Measurements from ENCODE around the gene HIVEP3. TPM values are rescaled to one million over a fixed set of nuclear protein-coding genes. Genes with fewer than 3 reads are reported as not detected.

HIVEP3 gene
- total RNA-seq, 2 donors from 2014 or later: 8.0 to 27.6 TPM

GRCh38 chr1:41639332-41639936, 279.3 kb downstream of the HIVEP3 start:
- Mint-ChIP-seq H3K4me1 (peaks cover 36% of the 10 kb centered on the region), H3K36me3 (ENCODE audit: low read depth) (peaks cover 49% of the 10 kb centered on the region), H3K4me3 (no peak overlapping the region), H3K27ac (peak overlapping the region; percentile 94), H3K9me3 (no peaks in the 10 kb centered on the region), H3K27me3 (no peaks in the 10 kb centered on the region)
- peak; percentile 90 for ATAC-seq (replicated peaks)

- Mint-ChIP-seq H3K9me3 (no peaks in the 10 kb centered on the region), H3K4me1 (peaks cover 47% of the 10 kb centered on the region)
Measured at GRCh38 chr1:41638086-41639024, 280.4 kb downstream of the HIVEP3 start.

DNA sequence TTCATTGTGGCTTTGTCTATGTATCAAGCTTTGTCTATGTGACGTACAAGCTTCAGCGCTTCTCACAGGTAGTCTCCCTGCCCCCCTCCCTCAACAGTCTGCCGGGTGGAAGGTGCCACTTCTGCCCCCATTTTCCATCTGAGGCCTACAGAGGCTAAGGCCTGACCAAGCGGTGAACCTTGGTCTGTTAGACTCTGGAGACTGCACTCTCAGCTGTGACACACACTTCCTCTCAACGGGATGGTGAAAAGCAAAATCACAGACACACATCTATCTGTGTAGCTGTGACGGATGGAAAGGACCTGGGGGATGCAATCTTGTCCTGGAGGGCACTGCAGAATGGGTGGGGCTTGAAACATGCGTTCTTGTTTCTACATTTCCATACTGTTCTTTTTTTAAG, 281.4 kb downstream of the HIVEP3 start:
- H3K9me3 Mint-ChIP-seq: no peaks in the 10 kb centered on the region
- ATAC-seq (replicated peaks): no peak
- H3K27ac Mint-ChIP-seq: peak overlapping the region; percentile 82
- H3K36me3 Mint-ChIP-seq (ENCODE audit: low read depth): peaks cover 69% of the 10 kb centered on the region
- H3K4me3 Mint-ChIP-seq: no peak overlapping the region
- no peaks in the 10 kb centered on the region for H3K27me3 Mint-ChIP-seq
- H3K4me1 Mint-ChIP-seq: peaks cover 47% of the 10 kb centered on the region

More at GRCh38 chr1:41638086-41639024, 280.4 kb downstream of the HIVEP3 start:
- Mint-ChIP-seq H3K36me3 (ENCODE audit: low read depth) (peaks cover 60% of the 10 kb centered on the region), H3K27me3 (no peaks in the 10 kb centered on the region), H3K4me3 (no peak overlapping the region), H3K27ac (peak overlapping the region; percentile 94)
- ATAC-seq (replicated peaks): no peak

- H3K4me1 Mint-ChIP-seq: peaks cover 60% of the 10 kb centered on the region
- peaks cover 84% of the 10 kb centered on the region for H3K36me3 Mint-ChIP-seq (ENCODE audit: low read depth)
- H3K27me3 Mint-ChIP-seq: no peaks in the 10 kb centered on the region
- peak overlapping the region; percentile 52 for H3K4me3 Mint-ChIP-seq
- ATAC-seq (replicated peaks): peak; percentile 53
- peak overlapping the region; percentile 32 for H3K27ac Mint-ChIP-seq
- H3K9me3 Mint-ChIP-seq: no peaks in the 10 kb centered on the region
Measured at GRCh38 chr1:41633764-41634163, 285.0 kb downstream of the HIVEP3 start.

GRCh38 chr1:41632781-41633575, 285.7 kb downstream of the HIVEP3 start:
- H3K4me1 Mint-ChIP-seq: peaks cover 59% of the 10 kb centered on the region
- peaks cover 87% of the 10 kb centered on the region for H3K36me3 Mint-ChIP-seq (ENCODE audit: low read depth)
- H3K27ac Mint-ChIP-seq: no peak overlapping the region
- H3K9me3 Mint-ChIP-seq: no peaks in the 10 kb centered on the region
- ATAC-seq (replicated peaks): no peak
- no peaks in the 10 kb centered on the region for H3K27me3 Mint-ChIP-seq
- H3K4me3 Mint-ChIP-seq: peak overlapping the region; percentile 52

GRCh38 chr1:41631971-41632370, 286.8 kb downstream of the HIVEP3 start:
- ATAC-seq (replicated peaks): no peak
- peaks cover 87% of the 10 kb centered on the region for H3K36me3 Mint-ChIP-seq (ENCODE audit: low read depth)
- H3K4me1 Mint-ChIP-seq: peaks cover 60% of the 10 kb centered on the region

GRCh38 chr1:41631154-41631553, 287.6 kb downstream of the HIVEP3 start:
- ATAC-seq (replicated peaks): no peak
- no peaks in the 10 kb centered on the region for H3K9me3 Mint-ChIP-seq
- no peaks in the 10 kb centered on the region for H3K27me3 Mint-ChIP-seq
- no peak overlapping the region for H3K27ac Mint-ChIP-seq
- H3K4me3 Mint-ChIP-seq: no peak overlapping the region
- peaks cover 61% of the 10 kb centered on the region for H3K4me1 Mint-ChIP-seq
- peaks cover 92% of the 10 kb centered on the region for H3K36me3 Mint-ChIP-seq (ENCODE audit: low read depth)

More at GRCh38 chr1:41631971-41632370, 286.8 kb downstream of the HIVEP3 start:
- H3K4me3 Mint-ChIP-seq: no peak overlapping the region
- H3K9me3 Mint-ChIP-seq: no peaks in the 10 kb centered on the region
- H3K27me3 Mint-ChIP-seq: no peaks in the 10 kb centered on the region
- no peak overlapping the region for H3K27ac Mint-ChIP-seq

DNA sequence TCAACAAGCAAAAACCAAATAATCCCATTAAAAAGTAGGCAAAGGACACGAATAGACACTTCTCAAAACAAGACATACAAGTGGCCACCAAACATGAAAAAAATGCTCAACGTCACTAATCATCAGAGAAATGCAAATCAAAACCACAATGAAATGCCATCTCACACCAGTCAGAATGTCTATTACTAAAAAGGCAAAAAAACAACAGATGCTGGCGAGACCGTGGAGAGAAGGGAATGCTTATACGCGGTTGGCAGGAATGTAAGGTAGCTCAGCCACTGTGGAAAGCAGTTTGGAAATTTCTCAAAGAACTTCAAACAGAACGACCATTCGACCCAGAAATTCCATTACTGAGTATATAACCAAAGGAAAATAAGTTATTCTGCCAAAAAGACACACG, 289.2 kb downstream of the HIVEP3 start:
- ATAC-seq (replicated peaks): no peak
- no peak overlapping the region for H3K27ac Mint-ChIP-seq
- H3K9me3 Mint-ChIP-seq: no peaks in the 10 kb centered on the region
- no peaks in the 10 kb centered on the region for H3K27me3 Mint-ChIP-seq
- H3K36me3 Mint-ChIP-seq (ENCODE audit: low read depth): peaks cover 97% of the 10 kb centered on the region
- H3K4me1 Mint-ChIP-seq: peaks cover 57% of the 10 kb centered on the region
- no peak overlapping the region for H3K4me3 Mint-ChIP-seq

GRCh38 chr1:41629141-41629540, 289.6 kb downstream of the HIVEP3 start:
- Mint-ChIP-seq H3K27me3 (no peaks in the 10 kb centered on the region), H3K4me3 (no peak overlapping the region), H3K27ac (no peak overlapping the region), H3K9me3 (no peaks in the 10 kb centered on the region), H3K36me3 (ENCODE audit: low read depth) (peaks cover 98% of the 10 kb centered on the region), H3K4me1 (peaks cover 57% of the 10 kb centered on the region)
- ATAC-seq (replicated peaks): no peak

GRCh38 chr1:41627491-41628280, 291.0 kb downstream of the HIVEP3 start:
- no peaks in the 10 kb centered on the region for H3K27me3 Mint-ChIP-seq
- peaks cover 98% of the 10 kb centered on the region for H3K36me3 Mint-ChIP-seq (ENCODE audit: low read depth)
- ATAC-seq (replicated peaks): no peak
- H3K4me1 Mint-ChIP-seq: peaks cover 64% of the 10 kb centered on the region
- H3K27ac Mint-ChIP-seq: peak overlapping the region; percentile 37
- peak overlapping the region; percentile 21 for H3K4me3 Mint-ChIP-seq
- no peaks in the 10 kb centered on the region for H3K9me3 Mint-ChIP-seq

DNA sequence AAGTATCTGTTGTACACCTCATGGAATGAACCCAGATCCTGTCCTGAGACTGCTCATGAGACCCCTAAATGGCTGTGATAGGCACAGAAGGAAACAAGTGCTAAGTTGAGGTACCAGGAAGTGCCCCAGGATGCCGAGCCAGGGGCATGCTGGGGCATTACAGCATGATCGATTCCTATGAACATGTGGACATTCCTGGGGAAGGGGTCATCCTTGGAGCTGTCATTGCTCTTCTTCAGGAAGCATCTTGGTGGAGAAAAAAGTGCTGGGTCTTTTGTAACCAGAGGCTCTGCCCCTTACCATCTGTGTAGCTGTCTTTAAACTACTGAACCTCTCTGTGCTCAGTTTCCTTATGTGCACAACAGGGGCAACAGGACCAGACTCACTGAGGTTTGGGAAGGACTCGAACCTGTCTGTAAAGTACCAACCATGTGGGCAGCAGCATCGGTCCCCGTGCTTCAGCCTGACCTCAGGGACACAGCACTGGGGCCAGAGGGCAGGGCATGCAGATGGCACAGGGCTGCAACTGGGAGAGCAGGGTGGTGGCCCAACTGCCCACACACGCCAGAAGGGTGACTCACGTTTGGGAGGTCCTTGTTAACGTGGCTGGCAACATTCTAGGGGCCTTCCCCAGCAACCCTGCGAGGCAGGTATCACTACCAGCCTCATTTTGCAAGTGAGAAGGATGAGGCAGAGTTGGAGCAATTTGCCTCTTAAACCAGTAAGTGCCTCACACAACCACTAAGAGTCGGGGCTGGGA, 291.9 kb downstream of the HIVEP3 start:
- H3K27me3 Mint-ChIP-seq: no peaks in the 10 kb centered on the region
- peak overlapping the region; percentile 21 for H3K4me3 Mint-ChIP-seq
- peaks cover 98% of the 10 kb centered on the region for H3K36me3 Mint-ChIP-seq (ENCODE audit: low read depth)
- peaks cover 64% of the 10 kb centered on the region for H3K4me1 Mint-ChIP-seq
- H3K27ac Mint-ChIP-seq: peak overlapping the region; percentile 37
- H3K9me3 Mint-ChIP-seq: no peaks in the 10 kb centered on the region
- ATAC-seq (replicated peaks): peak; percentile 97

- H3K36me3 Mint-ChIP-seq (ENCODE audit: low read depth): peaks cover 98% of the 10 kb centered on the region
Measured at GRCh38 chr1:41626146-41626545, 292.6 kb downstream of the HIVEP3 start.

DNA sequence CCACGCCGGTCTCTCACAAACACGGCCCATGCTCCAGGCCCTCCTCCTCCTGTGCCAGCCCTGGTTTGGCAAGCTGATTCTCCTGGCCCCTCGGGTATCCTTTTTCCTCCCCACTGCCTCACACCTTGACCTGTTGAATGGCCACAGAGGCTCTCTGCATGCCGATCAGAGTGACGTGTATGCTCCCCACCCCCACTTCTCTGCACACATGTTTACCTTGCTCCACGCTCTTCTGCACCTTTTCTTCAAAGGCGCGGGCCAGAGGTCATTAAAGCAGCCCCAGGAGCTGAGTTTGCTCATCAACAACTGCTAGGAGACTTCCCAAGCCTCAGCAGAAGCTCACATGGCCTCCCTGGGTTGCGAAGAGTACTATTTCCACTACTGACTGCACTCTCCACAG, 295.0 kb downstream of the HIVEP3 start:
- Mint-ChIP-seq H3K36me3 (ENCODE audit: low read depth) (peaks cover 98% of the 10 kb centered on the region), H3K4me3 (peak overlapping the region; percentile 66), H3K9me3 (no peaks in the 10 kb centered on the region), H3K4me1 (peaks cover 49% of the 10 kb centered on the region), H3K27ac (peak overlapping the region; percentile 87), H3K27me3 (no peaks in the 10 kb centered on the region)
- no peak for ATAC-seq (replicated peaks)

More at GRCh38 chr1:41626146-41626545, 292.6 kb downstream of the HIVEP3 start:
- ATAC-seq (replicated peaks): no peak
- H3K4me3 Mint-ChIP-seq: no peak overlapping the region
- no peak overlapping the region for H3K27ac Mint-ChIP-seq
- H3K4me1 Mint-ChIP-seq: peaks cover 62% of the 10 kb centered on the region
- H3K27me3 Mint-ChIP-seq: no peaks in the 10 kb centered on the region
- no peaks in the 10 kb centered on the region for H3K9me3 Mint-ChIP-seq
